CD4-positive, alpha-beta T cell treated with Interleukin-21 for 1 hour (primary cell): Measurements from ENCODE around the gene MIOX.
A peak's percentile ranks its signal among the peaks of the same experiment; 100 is the strongest.

Experiments
- DNase-seq: peaks from one replicate; pipeline ENCODE4 v3.0.0-alpha.2; 2020

MIOX gene

DNA sequence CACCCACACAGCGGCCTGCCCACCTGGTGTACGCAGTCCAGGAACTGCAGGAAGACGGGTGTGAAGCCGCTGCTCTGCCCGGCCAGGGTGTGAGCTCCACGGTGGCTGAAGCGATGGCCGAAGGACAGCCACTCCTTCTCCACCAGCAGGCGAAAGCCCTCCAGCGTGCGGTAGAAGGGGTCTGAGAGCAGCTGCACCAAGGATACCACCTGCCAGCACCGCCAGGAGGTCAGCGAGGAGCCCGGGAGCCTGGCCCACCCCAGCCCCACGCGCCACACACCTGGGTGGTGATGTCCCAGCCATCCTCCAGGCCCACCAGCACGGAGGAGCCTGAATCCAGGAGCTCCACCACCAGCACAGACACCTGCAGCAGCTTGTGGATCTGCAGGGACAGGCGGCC is 31.5 kb upstream of the MIOX start:
- no peak for DNase-seq

DNA sequence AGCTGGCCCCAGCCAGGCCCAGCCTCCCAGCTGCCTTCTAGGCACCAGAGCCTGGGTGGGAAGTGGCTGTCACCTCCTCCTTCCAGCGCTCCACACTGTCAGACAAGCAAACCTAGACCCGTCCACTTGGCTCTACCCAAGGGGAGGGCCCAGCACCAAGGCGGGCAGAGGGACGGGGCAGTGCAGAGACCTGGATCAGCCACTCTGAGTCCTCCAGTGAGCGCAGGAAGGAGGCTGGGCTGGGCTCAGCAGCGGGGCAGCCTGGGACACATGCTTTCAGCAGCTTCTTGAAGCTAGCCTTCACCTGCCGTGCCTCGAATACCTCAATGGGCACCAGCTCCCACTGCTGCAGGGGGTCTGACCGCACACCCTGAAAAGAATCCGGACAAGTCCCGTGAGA is 30.6 kb upstream of the MIOX start:
- no peak for DNase-seq

DNA sequence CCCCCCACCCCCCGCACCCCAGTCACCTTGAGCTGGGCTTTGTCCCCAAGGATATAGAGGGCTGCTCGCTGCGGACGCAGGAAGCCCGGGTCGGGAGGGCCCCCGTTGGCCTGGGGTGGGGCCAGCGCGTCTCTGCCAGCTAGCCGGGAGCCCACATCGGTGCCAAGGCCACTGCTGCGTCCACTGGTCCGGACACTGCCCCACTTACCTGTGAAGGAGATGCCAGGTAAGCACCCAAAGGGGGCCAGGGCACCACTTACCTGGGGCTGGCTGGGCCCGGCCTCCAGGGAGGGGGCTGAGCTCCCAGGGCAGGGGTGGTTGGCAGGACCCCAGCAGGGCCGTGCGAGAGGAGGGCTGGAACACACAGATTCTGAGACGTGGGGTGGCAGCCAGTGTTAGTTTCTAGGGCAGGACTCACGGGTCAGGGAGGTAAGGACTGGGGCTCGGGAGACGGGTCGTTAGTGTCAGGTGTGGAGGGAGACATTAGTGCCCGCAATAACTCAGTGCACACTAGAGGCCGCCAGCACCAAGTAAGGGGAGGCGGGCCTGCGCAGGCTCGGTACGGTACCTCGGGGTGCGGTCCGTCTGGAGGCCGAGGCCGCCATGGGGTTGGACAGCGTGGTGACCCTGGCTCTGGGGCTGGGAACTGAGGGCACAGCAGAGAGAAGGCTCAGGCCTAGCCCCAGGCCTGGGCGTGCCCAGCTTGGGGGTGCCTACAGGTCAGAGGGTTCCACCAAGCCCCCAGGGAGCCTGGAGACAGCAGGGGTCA is 30.0 kb upstream of the MIOX start:
- no peak for DNase-seq

DNA sequence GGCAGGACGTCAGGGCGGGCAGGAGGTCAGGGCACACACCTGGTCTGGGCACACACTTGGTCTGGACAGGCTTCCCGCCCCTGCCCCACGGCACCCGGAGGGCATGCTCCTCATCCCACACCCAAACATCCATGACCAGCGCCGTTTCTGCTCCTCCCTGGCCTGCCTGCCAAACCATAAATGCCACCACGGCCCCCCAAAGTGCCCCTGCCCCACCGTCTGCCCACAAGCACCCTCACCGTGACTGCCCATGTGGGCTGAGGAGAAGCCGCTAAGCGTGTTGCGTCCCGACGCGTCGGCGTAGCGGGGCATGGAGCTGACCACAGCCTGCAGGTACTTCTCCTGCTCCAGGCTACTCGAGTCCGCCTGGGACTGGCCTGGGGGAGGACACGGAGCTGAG is 27.6 kb upstream of the MIOX start:
- no peak for DNase-seq

DNA sequence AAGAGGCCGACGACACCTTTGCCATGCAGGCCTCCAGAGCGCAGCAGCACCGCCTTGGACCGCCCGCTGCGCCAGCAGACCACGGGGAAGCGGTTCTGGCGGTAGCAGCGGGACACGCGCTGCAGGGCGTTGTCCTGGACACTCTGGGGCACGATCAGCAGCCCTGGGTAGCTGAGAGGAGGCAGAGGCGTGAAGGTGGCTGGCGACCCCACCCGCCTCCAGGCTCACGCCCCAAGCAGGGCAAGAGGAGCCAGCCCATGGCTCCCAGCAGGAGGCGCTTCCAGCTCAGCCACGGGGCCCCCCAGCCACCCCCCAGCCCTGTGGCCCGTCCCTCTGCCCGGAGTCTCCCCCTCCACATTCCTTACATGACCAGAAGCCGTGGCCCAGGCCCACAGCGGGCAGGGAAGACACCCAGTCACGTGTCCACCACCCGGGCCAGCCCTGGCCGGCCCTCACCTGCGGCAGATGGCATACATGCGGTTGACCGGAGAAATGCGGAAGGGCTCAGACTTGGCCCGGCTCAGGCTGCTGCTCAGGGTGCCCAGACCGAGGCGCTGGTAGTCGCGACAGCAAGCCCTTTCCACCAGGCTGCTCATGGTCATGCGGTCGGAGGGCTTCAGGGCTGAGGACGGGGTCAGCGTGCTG is 27.0 kb upstream of the MIOX start:
- no peak for DNase-seq

DNA sequence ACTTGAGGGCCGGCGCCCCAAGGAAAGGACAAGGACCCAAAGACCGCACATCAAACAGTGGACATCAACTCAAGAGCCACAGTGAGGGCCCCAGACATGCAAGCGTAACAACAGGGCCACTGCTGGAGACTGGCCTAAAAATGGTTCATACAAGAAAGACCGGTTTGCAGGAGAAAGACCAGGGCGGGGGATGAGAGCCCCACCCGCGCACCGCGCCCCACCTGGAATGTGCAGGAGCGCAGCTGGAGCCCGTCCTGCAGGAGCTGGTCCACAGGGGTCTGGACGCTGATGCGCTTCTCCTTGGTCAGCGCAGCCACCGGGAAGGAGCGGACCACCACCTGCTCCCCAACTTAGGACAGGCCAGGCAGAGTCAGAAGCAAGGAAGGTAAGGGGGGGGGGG is 25.7 kb upstream of the MIOX start:
- no peak for DNase-seq

DNA sequence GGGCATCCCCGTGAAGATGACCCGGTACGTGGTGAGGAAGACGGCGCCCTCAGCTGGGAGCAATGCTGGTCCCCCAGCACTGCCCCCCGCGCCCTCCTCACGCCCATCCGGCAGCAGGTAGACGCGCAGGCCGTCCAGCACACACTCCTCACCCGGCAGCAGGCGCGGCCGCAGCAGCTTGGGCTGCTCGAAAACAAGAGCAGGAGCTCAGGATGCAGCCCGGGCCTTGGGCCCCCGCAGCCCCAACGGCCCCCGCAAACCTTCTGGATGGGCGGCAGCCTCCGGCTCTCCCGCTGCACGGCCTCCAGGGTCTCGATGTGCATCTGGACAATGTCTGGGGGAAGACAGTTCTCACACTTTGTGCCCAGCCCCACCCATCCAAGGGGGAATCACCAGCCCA is 25.1 kb upstream of the MIOX start:
- DNase-seq: no peak

DNA sequence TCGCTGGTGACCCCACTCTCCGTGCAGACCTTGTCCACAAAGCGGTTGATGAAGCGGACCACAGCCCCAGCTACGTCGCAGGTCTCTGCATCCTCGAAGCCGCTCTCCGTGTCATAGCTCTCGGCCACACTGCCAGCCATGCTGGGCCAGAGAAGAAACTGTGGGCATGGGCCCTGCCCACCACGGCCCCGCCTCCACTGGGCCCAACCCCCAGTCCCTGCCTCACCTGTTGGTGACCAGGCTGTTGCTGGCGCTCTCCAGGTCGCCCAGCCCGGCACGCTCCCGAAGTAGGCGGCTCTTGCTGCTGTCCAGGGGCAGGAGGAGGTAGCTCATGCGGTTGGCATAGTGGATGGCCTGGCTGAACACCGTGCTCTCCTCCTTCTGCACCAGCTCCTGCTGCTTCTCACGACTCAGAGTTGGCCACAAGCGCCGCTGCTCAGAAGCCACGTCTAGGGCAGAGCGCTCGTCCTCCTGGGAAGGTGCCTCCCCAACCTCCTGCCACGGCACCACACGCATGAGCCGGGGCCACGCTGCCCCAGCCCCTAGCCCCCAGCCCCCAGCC is 24.6 kb upstream of the MIOX start:
- no peak for DNase-seq

DNA sequence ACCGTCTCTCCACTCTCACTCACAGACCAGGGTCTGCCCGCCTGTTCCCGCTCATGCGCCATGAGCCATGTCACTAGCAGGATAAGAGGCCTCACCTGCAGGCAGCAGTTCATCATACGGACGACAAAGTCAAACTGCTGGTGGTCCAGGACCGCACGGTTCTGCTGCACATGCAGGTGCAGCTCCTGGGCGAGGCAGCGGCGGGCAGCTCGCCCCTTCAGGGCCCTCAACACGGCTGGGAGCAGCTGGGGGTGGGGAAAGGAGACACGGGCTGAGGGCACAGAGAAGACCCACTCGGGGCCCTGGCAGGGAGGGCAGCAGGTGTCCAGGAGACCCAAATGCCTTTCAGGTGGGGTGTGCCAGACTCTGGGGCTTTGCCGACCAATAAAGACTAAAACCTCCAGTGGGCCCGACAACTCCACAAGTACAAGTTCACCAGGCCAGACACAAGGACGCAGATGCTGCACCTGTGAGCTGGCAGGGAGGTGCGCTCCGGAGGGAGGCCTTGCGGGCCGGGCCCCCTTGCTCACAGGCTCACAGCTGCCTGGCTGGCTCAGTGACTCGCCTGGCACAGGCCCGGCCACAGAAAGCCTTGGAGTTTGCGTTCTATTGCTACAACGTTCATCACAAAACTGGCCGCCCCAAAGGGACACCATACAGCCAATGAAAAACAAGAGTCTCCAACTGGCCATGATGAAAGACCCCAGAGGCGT is 23.3 kb upstream of the MIOX start:
- no peak for DNase-seq

DNA sequence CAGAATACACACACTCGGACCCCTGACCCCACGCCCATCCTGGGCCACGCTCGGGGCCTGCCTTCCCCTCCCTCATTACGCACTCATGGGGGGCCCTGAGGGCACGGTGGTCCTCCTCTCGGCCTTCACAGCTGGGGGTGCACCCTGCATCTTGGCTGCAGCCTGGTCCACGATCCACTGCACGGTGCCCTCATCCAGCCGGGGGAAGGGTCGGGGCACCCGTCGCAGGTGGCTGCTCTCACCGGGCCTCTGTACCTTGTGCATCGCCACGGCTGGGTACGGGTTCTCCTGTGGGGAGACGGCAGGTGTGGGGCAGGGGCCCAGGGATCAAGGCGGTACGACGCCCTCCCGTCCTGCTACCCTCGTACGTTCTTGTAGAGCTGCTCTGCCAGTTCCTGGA is 22.2 kb upstream of the MIOX start:
- DNase-seq: no peak

DNA sequence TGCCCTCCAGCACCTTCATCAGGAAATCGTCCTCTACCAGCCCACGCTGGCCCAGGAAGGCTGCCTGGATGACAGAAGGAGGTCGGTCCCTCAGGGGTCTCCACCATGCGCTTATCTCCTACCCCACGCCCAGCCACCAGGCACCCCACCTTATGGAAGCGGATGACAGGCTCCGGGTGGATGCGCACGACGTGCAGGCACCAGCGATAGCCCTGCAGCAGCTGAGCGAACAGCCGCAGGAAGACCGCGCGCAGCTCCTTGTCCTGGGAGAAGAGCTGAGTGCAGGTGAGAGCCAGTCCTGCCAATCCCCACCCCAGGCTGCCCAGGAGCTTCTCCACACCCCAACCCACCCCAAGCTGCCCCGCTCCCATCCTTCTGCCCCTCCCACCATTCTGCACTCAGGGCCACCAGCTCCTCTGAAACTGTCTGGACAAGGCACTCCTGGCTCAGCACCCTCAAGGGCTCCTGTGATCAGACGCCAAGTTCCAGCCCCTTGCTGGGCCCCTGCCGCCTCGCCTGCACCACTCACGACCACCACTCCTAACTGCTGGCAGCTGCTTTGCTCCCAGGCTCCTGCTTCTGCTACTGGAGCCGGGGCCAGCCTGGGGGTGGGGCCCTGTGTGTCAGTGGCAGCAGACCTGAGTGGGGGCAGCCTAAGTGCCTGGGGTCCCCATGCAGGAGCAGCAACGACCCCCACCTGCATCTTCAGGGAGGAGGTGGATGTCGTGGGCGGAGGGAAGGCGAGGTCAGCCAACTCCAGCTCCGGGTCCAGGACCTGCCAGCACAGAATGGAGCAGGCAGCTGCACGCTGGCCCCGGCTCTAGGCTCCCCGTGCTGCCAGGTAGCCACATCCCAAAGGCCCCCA is 21.4 kb upstream of the MIOX start:
- DNase-seq: no peak

DNA sequence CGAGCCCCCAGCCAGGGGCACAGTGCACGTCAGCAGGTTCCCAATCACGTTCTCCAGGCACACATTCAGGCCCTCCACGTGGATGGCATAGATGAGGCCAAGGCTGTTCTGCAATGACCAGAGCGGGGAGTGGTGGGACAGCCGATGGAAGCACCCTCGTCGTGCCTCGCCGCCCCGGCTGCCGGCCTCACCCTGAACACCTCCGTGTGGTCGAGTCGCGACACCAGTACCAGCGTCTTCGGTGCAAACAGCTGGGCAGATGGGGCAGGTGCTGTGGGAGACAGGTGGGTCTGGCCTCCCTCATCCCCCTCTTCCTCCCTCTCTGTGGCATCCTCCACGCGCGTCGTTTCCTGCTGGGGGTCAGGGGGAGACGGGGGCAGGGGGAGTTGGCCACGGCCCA is 19.3 kb upstream of the MIOX start:
- DNase-seq: no peak

DNA sequence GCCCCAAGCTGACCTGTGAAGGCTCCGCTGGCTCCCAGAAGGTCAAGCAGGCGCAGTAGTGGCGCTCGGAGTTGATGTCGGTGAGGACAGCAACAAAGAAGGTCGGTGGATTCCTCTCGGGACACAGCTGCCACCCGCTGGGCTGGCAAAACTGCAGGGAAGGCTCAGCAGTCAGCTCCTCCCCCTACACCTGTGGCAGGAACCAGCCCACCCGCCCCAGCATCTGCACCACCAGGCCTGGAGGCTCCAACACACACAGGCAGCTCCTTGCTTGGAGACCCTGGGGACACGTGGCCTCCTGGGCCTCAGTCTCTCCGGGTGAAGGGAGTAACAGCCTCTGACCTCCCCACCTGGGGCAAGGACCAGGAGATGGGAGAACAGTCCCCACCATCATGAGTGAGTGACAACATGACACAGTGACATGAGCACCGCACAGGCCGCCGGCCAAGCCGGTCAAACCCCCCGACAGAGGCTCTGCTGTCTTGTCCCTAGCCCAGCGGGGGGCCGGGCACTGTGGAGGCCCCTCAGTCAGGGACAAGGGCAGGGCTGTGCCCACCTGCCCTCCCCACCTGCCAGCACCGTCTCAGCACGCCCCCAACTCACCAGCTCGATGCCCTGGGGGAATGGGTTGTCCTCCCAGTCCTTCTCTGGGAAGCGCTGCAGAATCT is 18.8 kb upstream of the MIOX start:
- no peak for DNase-seq

DNA sequence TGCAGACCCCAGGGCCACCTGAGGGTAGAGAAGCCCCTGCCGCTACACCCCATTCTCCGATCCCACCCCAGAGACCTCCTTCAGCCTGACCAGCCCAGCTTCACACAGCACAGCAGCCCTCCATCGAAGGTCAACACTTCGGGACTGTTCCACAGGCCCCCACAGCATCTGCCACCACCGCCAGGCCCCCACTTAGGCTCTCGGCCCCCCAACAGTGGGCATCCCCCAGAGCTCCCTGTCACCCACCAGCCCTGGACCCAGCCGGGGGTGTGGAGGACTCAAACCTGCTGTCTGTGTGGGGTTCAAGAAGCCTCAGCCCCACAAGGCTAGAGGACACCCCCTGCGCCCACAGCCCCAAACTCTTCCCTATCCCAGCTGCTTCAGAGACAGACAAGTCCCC is 18.0 kb upstream of the MIOX start:
- no peak for DNase-seq

DNA sequence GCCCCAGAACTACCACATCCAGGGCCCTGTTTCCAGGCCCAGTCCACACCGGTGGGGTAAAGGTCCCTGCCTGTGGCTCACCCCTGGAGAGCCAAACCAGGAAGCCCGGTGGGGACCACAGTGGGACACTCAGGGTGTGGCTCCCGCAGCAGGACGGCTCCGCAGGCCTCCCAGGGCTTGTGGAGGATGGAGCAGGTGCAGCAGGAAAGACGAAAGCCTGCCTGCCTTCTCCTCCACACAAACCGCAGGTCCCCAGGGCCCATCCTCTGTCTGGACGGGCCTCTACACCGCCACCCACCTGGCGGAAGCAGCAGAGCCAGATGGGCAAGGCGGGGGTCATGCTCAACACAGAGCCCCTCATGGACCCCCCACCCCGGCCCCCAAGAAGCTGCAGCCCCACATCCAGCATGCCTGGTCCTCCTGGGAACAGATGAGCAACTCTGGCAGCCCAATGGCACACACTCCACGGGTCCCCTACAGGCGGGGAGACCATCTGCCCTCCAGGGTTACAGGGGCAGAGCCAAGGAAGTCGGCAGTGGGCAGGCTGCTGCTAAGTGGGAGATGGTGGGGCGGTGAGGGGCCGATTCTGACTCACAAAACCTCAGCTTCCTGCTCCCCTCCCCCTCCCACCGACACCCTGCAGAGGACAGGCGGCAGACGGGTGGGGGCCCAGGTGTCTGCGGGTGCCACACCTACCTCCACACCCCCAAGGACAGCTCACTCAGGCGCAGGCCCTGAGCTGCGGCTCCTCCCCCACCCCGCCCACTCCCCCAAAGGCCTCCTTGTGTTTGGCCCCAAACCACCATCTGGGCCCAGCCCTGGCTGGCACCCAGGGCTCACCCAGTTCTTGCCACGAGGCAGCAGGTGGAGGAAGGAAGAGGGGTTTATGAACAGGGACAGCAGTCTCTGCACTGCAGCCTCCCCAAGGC is 17.0 kb upstream of the MIOX start:
- DNase-seq: peak; percentile 98

DNA sequence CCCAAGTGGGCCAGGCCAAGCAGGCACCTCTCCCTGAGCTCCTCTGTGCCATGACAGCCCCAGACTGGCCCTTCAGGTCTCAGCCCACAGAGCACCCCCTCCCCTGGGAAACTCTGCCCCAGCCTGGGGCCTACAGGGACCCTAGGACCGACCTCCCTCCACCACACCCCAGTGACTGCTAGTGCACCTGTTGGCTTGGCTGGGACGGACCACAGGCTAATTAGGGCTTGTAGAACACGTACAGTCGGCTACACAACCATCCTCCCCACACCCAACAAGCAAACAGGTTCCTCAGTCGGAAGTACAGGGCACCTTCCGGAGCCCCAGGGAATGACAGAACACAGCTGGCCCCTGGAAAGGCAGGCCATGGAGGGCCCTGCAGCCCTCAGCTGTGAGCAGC is 16.2 kb upstream of the MIOX start:
- DNase-seq: no peak

DNA sequence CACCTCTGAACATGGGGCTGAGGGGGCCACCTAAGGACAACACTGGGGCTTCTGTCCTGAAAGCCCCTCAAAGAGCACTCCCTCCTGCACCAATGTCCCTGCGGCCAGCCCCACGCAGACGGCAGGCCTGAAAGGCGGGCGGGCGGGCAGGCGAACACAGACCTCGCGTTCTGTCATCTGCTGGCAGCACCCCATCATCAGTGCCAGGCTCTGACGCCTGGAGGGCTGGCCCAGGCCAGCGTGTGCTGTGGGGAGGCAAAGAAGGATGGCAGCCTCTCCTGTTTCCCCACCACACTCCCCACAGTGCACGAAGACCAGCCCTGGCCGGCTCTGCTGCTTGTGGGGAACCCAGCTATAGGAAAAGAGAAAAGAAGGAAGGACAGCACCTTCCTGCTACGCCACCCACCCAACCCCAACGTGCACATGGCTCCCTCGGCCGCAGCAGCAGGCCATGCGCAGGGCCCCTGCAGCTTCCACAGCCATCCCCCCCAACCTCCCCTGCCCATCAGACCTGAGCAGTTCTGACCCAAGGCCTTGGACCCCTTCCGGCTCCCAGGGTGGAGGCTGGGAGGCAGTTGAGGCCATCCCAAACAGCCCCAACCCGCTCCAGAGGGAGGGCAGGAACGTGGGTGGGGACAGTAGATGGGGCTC is 15.3 kb upstream of the MIOX start:
- no peak for DNase-seq

DNA sequence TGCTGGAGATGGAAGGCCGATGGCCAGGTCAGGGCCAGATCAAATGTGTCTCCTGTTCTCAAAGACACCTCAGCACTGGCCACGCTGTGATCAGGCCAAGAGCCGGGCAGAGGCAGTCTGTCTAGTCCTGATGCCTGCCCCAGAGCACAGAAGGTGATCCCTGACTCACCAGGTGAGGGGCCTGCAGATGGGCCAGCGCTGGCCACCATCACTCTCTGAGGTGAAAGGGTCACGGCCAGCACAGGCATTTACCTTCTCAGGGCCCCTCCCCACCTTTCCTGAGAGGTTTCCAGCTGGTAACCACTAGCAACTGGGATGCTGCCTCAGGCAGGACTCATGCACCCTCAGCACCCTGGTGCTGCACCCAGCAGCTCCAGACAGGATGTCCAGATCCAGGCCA is 14.7 kb upstream of the MIOX start:
- DNase-seq: no peak

DNA sequence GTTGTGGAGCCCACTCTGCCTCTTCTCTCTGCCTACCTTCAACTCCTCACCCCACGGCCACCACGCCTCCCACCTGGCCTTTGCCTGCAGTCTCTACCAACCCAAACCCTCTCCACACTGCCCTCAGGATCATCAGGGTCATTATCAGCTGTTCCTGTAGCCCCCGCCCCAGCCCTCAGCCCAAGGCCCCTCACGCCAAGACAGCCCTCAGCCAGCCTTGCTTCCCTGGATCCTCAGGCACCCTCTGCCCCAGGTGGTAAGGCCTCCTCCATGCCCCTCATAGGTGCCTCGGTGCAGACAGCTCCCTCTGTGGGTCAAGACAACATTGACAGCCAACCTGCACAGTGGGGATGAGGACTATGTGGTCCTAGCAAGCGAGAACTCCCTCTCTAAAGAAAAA is 13.6 kb upstream of the MIOX start:
- peak; percentile 73 for DNase-seq

DNA sequence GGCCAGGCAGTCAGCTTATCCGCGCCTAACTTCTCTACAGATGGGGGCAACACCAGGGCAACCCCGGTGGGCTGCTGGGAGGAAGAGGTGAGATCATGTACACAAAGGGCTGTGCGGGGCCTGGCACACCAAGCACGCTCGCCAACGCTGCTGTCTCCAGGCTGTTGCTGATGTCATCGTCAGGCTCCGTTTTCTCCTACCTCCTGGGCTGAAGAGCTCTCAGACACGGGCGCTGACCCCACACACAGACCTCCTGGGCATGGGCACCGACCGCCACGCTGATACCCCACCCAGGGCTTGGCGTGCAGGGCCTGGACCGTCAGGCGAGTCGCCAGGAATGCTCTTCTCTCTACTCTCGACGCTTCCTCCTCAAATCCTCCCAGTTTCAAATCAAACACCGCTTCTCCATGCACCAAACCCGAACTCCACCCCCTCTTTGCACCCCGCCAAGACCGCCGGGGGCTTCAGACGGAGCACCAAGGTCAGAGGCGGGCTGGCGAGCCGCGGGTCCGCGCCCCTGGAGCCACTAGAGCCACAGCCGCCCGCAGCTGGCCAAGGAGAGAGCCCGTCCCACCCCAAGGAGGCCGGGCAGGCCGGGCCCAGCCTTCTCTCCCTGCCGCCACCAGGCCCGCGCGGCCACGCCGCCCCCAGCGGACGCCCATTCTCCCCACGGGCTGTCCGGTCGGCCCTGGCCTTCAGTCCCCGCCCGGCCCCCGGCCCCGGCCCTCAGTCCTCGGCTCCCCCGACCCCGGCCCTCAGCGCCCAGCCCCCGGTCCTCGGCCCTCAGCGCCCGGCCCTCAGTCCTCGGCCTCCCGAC is 12.6 kb upstream of the MIOX start:
- no peak for DNase-seq
